GM19397 (cell line): ENCODE measurements around the gene PRR5L.
"Not testable (repeated sequence)": the region's sequence is repeated elsewhere in the genome, so short reads cannot be mapped to it uniquely, and the experiment has no call there.

Source experiments
- ATAC-seq: cut with Tn5 transposase; IDR thresholded peaks from one replicate; pipeline ENCODE4 v1.9.1; 2021; ENCODE audit warnings: mild to moderate bottlenecking, moderate library complexity; ENCODE audit not compliant: unreplicated experiment

PRR5L gene

DNA sequence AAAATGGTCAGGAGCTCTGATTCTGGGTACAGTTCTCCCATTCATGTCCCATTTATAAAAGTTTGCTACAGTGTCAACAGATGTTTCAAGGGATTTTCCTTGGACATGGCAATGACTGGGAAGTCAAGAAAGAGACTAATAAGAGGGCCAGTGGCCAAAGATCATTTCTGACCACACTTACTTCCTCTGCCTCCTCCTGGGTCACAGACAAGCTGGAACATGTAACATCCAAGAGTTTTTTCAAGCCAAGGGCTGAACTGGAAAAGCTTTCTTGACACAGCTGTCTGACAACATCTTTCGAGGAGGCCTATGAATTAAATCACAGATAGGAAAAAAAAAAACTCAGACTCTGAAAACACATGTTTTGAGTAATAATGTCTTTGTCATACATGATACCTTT is 15.6 kb upstream of the PRR5L start:
- ATAC-seq, result no peak

DNA sequence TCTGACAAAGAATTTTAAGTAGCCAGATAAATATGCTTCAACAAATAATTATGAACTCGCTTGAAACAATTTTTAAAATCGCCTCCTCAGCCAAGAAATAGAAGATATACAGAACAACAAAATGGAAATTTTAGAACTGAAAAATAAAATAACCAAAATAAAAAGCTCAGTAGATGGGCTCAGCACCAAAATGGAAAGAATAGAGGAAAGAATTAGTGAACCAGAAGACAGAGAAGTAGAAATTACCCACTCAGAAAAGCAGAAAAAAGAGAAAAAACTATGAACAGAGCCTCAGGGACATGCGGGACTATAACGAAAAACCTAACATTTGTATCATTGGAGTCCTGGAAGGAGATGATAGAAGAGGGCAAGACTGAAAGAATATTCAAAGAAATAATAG is 14.2 kb upstream of the PRR5L start:
- no peak for ATAC-seq

DNA sequence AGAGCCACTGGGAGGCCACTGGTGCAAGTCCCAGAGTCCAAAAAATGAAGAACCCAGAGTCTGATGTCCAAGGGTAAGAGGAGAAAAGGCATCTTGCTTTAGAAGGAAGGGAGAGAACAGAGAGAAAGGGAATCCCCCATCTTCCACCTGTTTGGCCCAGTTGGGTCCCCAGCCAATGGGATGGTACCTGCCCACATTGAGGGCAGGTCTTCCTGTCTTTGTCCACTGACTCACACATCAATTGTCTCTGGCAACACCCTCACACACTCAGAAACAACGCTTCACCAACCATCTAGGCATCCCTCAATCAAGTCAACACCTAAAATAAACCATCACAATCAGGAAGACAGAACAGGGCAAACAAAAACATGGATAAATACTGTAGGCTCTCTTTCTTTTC is 13.2 kb upstream of the PRR5L start:
- no peak for ATAC-seq

DNA sequence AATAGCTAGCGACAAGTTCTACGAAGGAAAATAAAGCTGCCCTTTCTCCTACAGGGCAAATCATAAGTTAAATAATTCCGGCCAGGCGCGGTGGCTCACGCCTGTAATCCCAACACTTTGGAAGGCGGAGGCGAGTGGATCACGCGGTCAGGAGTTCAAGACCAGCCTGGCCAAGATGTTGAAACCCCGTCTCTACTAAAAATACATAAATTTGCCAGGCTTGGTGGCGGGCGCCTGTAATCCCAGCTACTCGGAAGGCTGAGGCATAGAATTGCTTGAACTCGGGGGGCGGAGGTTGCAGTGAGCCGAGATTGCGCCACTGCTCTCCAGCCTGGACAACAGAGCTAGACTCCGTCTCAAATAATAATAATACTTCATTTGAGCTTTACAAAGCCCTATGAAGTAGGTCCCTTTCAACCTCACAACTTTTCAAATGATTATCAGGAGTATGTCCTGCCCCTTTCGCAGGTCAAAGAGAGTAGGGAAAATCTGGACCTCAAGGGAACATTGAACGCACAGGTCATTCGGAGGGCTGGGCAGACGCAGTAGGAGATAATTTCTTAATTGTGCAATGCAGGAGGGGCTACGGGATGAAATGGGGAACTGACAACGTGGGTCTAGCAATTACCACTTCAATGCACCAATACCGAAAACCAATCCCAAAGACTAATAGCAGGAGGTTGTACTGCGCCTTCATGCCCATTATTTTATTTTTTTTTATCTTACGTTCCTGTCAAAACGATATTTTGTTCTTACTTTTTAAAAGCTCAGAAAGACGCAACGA is 7.5 kb upstream of the PRR5L start:
- no peak for ATAC-seq

DNA sequence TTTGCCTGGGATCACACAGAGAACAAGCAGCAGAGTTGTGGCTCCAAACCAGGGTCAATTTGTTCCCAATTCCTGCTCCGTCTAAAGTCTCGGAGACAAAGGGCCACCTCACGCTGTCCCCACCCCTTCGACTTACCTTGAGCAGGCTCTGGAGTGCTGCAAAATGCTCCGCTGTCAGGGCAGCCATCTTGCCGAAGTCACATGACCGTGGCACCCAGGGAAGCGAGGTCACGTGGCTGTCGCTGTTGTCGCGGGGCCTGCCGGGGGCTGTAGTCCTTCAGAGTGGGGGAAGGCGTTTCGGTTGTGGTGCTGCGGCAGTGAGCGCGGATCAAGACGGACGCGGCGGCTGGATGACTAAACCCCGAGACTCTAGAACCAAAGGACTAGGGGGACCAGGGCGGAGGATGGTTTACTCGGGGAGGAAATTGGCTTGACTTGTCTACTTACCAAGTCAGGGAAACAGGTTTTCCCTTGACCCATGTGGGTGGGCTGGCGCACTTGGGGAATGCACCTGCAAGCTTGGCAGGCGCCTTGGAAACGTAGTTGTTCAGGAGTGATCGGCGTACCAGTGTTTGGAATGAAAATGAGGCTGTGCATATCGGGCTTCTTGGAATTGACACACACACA is 6.7 kb upstream of the PRR5L start, which contains the start of gene COMMD9:
Gene COMMD9 (minus strand): TSS at position 199 of the 627 bp plus-strand sequence. CDS start 12 bp downstream, at position 187.
- ATAC-seq, result peak; percentile 100

DNA sequence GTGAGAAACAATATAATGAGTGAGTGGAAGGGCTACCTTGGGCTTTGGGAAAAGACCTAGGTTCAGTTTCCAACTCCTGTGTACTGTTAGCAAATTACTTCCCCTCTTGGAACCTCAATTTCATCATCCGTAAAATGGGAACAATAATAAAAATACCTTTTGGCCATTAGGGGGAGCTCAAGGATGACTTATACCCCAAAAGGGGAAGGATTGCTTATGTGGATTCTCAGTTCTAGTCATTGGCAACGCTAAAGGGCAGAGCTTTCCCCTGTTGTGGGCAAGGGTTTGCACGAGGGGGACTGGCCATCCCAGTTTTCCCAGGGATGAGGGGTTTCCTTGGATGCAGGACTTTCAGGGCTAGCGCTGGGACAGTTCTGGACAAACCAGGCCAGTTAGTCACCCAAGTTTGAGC is 3.8 kb upstream of the PRR5L start:
- no peak for ATAC-seq

DNA sequence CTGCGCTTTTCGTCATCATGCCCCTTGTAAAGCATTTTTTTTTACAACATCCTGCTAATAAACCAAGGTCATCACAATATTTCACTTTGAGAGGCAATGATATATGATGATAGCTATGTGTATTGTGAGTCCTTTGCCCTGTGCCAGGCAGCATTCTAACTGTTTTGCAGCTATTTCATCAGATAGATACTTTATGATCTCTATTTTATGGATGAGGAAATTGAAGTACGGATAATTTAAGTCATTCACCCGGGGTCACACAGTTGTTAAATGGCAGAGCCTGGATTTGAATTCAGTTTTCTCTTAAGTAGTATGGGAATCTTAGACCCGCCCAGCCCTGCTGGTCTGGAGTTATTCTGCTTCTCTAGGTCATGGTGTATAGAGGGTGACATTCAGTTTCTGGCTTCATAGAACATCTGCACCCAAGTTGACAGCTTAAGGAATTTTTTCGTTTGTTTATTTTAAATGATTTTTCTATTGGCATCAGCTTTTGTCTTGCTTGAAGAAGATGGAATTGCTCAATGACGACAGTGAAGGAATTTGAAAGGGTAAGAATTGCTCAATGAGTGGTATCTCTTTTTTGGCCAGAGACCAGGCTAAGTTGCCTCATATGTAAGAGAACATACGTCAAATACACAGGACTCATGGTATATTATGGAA is 926 bp downstream of the PRR5L start:
- ATAC-seq, result no peak

DNA sequence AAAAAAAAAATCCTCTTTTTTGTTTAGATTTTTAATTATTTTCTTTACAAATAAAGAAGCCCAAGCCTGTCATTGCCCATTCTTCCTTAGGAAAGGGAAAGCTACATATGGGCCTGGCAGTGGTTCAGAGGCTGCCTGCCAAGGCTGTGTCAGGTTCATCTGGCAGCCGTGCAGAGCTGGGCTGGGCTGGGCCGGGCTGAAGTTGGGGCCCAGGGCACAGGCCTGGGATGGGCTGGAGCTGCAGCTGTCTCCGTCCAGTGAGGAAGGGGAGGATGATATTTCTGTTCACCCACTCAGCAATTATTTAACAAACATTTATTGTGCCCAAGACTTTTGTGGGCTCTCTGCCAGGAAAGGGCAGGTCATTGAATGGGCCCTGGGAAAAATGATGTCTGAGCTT is 4.6 kb downstream of the PRR5L start:
- ATAC-seq, result no peak

DNA sequence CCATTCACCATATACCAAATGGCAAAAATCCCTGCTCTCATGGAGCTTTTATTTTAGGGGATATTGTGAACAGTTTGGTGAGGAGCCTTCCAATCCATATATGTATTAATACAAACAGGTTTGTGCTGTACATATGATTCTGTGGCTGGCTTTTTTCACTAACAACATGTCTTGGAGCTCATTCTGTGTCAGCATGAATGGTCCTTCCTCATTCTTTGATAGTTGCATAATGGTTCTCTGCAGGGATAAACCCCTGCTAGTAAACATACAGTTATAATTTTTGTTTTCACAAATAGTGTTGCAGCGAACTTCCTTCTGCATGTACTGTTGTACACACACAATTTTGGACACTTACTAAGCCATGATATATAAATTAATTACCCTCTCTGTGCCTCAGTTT is 8.3 kb downstream of the PRR5L start:
- ATAC-seq, result no peak

DNA sequence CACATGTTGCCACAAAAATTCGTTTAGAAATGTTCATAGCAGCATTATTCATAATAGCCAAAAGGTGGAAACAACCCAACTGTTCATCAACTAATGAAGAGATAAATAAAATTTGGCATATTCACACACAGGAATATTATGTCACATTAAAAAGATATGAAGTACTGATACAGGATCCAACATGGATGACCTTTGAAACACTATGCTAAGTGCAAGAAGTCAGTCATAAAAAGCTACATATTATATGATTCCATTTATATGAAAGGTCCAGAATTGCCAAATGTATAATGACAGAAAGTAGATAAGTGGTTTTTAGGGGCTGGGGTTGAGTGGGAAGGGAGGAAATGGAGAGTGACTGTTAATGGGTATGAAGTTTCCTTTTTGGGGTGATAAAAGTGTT is 9.0 kb downstream of the PRR5L start:
- no peak for ATAC-seq

DNA sequence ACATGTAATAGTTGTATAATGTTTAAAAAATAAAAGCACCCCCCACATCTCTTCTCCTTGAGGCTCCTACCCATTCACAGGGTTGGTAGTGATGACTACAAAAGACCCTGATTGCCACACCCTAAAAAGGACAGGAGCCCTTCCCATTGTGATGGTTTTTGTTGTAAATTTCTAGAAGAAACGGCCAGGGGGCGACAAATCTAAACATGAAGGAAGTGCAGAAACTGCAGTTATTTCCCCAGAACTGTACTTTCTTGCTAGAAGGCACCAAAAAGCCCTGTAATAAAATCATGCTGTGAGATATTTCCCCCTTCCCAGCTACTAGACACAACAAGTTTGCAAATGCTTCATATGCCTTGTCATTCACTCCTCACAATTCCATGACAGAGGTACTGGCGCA is 10.8 kb downstream of the PRR5L start:
- no peak for ATAC-seq

DNA sequence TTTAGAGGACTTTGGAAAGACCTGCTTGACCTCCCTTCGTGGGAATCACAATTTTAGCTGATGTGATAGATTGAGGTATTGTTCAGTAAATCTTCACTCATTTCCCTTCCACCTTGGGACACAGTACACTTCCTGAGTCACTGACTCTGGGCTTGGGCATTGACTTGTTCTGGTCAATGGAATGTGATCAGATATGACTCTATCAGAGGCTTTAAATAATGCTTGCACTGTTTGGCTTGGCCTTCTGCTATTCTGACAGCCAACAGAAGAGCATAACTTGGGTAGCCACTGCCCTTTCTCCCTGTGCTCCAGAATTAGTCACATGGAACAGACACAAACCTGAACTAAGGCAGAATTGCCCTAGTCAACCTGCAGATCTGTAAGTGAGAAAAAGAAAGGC is 12.5 kb downstream of the PRR5L start:
- ATAC-seq, result no peak

DNA sequence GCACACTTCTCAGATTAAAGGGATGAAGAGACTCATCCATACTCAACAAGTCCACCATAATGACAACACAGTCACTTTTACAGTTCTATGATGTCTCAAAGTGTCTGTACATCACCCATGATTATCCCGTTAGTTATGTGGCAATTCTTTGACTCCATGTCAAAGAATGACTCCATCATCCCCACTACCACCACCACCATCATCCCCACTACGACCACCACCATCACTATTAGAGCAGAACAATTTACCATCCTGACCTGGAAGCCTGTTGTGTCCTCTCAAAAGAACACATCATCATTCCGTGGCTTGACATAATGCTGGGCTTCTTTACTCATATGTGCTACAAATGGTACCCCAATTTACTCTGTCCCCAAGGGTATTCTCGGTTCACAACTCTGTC is 13.7 kb downstream of the PRR5L start:
- no peak for ATAC-seq

DNA sequence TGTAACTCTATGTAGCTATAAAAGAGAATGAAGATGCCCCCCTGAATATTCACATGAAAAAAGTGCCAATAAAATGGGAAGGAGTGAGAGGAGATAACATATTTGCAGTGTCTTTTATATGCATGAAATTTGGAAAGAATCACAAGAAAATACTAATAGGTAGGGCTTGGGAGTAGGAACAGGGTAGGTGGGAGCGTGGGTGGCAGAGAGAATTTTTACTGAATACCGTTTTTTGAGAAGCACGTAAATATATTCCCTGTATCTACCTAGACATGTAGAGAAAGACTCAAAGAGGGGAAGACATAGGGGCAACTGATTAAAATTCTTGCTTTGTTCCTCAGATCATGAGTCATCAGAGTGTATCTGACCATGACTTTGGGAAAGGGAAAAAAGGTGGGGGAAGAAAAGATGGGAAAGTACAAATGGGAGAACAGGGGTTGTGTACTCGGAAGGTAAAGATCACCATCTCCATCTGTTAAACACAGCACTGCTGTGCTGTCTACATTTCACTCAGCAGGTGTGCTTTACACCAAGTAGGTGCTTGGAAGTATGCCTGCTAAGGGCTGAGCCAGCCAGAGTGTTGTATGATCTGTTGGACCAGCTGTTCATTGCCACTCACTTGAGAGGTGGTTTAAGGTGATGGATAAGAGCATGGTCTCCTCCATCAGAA is 16.0 kb downstream of the PRR5L start:
- ATAC-seq, result no peak

DNA sequence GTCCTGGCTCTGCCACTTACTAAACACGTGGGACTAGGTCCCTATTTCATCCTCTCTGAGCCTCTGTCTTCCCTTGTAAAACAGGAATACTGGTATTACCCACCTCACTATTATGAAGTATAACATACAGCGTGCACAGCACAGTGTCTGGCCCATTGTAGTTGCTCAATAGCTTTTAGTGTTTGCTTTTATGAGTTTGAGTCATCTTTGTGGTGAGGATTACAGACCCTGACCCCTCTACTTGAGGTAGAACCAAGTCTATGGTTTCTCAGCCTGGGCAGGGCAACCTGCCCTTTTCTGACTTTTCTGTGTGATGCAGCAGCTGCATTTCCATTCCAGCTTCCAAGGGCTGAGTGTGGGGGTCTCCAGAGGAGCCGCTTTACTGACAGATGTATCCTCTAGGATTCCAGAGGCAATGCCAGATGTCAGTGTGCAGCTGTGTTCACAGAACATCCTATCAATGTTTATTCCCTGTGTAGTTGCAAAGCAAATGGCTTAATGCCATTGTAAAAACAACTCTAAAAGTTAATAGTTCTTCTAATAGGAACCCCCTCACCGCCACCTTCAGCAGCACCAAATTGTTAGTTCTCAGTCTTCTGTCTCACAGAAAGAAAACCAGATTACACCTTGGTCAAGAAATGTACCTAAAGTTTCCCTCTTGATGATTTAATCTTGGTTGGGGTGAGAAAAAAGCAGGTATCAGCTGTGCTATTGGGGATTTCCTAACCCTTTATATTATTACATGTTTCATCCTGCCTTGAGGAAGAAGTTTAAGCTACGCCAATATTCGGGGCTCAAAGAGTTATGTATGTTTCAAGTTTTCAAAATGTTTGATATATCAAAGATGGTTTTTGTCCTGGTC is 16.8 kb downstream of the PRR5L start:
- ATAC-seq, result no peak

DNA sequence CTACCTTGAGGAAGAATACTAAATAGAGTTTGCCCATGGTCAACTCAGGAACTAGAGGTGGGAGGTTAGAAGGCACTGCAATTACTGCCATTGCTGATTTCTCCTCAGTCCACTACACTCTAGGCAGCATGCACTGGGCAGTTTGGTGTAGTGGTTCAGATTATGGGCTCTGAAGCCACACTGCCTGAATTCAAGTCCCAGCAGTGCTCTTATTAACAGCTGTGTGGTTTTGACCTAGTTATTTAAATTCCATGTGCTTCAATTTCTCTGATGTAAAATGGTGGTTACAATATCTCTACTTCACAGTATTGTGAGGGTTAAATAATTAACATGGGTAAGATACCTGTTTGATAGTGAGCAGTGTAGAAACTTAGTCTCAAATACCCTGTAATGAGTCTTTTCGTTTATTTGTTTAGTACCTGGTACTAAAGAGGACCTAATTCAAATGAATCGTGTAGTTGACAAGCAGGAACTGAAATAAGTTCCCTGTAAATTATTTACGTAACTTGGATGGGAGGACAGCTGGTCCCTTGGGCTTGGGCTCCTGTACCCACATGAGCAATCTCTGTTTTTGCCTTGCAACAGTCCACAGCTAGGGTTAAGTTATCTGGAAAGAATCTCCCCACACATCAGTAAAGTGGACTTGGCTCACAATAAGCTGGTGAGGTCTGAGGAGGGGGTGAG is 17.8 kb downstream of the PRR5L start:
- peak; percentile 54 for ATAC-seq

DNA sequence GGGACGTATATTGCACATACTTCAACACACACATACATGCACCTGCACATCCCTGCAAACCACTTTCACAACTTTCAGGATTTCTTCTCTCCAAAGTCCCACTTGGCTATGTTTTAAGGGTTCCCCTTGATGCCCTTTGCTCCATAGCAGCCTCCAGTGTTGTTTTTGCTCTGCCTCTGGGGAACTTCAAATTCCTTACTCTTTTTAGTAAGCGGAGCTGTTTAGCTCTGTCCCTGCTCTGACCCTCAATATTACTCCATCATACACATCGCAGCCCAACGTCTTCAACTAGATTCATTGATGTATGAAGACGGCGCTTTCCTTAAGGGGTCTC is 18.3 kb downstream of the PRR5L start:
- no peak for ATAC-seq

DNA sequence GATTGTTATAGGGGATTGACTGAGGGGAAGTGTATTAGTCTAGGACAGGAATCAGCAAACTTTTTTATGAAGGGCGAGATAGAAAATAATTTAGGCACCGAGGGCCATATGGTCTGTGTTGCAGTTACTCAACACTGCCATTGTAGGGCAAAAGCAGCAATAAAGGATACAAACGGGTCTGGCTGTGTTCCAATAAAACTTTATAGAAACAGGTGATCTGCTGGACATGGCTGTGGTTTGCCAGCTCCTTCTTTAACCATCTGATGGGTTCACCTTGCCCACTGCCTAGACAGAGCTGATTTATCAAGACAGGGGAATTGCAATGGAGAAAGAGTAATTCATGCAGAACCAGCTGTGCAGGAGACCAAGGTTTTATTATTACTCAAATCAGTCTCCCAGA is 20.0 kb downstream of the PRR5L start:
- no peak for ATAC-seq

DNA sequence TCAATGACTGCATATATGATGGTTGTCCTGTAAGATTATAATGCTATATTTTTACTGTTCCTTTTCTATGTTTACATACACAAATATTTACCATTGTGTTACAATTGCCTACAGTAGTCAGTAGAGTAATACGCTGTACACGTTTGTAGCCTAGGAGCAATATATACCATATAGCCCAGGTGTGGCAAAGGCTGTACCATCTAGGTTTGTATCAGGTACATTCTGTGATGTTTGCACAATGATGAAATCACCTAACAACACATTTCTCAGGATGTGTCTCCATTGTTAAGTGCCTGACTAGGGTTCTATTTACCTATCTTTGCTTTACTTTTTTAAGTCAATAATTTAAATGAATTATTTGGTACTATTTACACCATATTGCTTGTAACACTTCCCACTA is 21.9 kb downstream of the PRR5L start:
- no peak for ATAC-seq

DNA sequence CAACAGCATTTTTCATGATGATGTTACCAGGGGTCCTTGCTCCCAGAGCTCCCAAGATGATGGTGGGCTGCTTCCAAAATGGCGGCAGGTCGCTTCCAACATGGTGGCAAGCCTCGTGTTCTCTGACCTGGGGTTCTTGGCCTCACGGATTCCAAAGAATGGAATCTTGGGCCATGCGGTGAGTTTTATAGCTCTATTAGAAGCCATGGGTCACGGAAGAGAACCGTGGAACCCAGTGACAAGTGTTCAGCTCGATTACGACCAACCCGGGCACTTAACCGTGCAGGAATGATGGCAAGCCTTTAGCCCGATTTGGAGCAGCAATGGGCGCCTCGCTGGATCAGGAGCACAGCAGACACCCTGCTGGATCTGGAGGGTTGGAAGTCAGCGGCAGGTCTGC is 28.9 kb downstream of the PRR5L start:
- ATAC-seq, result not testable (repeated sequence)
